GM19023 (cell line): ENCODE measurements around the gene SRRM1.
"Not testable (repeated sequence)": the region's sequence is repeated elsewhere in the genome, so short reads cannot be mapped to it uniquely, and the experiment has no call there.

Experiments used
- ATAC-seq: cut with Tn5 transposase; IDR thresholded peaks from one replicate; pipeline ENCODE4 v1.9.1; 2021; ENCODE audit warnings: mild to moderate bottlenecking, moderate library complexity; ENCODE audit not compliant: unreplicated experiment

SRRM1 gene

DNA sequence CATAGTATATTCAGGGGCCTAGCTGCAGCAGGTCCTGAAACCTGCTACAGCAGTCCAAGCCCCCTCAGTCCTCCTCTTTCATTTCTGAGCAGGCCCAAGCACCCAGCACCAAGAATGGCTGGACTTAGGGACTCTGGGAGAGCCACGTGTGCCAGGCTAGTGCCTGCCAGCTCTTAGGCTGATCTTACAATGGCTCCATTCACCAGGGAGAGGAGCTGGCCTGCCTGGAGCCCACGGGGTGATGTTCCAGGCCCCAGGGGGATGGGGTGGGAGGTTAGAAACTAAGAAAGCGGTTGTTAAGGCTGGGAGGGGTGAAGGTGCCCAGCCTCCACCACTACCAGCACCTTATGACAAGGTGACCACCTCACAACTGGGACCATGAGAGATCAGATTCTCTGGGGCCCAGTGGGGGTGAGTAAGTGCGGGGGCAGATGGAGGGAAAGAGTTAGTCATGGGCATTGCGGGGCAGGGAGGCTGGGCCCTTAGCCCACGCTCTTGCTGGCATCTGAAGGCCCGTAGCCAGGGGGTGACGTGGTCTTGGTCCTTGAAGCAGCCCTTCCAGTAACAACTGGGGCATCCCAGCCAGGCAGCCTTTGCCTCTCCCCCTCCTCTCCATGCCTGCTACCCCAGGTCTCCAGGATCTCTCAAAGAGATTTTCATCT, 71.9 kb downstream of the SRRM1 start:
- no peak for ATAC-seq

DNA sequence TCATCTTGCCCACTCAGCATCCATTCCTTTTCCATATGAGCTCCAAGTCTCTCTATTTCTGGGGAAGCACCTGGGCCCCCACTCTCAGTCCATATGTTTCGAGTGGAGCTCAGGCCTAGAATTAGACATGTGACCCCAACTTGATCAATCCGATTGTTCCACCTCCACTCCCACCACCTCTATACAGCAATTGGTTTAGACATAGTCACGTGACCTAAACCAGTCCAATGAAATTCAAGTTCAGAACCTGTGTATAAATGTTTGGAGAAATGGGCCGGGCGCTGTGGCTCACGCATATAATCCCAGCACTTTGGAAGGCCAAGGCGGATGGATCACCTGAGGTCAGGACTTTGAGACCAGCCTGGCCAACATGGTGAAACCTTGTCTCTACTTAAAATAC, 72.6 kb downstream of the SRRM1 start:
- no peak for ATAC-seq

DNA sequence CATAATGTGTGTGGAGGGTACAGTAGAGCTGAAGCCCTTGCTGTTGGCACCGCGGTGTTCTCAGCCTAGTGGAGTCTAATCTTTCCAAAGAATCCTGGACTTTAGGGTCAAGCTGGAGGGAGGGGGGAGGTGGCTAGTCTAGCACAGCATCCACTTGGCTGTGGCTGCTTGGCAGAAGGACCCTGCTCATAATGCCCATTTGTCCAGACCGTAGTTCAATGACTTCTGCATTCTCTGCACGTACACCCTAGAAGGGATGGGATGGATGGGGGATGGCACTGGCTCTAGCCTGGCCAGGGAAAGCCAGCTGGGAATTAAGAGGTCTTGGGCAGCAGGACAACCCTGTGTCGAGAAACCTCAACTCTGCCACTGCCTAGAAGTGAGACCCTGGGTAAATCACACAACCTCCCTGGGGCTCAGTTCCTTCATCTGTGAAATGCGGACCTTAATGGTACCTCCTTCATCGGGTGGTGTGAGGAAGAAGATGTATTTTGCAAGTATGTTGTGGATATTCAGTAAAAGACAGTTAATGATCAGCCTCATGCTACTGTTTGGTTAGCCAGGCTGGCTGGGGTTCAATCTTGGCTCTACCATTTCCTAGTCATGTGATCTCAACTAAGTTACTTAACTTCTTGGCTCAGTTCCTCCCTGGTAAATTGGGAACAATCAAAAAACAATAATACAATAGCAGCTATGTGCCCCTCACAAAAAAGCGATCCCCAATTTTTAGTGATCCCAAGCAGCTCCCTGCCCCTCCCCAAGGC, 75.0 kb downstream of the SRRM1 start:
- ATAC-seq: no peak

GRCh38 chr1:24720152-24720551, 77.0 kb downstream of the SRRM1 start:
- ATAC-seq: no peak

DNA sequence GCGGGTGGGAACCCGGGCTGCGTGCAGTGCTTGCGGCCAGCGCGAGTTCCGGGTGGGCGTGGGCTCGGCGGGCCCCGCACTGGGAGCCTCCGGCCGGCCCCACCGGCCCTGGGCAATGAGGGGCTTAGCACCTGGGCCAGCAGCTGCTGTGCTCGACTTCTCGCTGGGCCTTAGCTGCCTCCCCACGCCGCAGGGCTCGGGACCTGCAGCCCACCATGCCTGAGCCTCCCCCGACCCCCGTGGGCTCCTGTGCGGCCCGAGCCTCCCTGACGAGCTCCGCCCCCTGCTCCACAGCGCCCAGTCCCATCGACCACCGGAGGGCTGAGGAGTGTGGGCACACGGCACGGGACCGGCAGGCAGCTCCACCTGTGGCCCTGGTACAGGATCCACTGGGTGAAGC, 78.4 kb downstream of the SRRM1 start:
- no peak for ATAC-seq

- ATAC-seq: not testable (repeated sequence)
Observed at GRCh38 chr1:24722073-24723035, 79.3 kb downstream of the SRRM1 start.
